MCF 10A (cell line): ENCODE results near the gene MFSD12. TPM values are rescaled to one million over a fixed set of nuclear protein-coding genes. Genes with fewer than 3 reads are reported as not detected.

Experiments
- BruUV-seq: library from RNA; stranded (reverse); fragments of 400-500 nt; replicated peaks from 2 replicates; lab custom pipeline; 2021; lab: Mats Ljungman, UMichigan
- CTCF ChIA-PET: fragments of 300-600 bp; sonication (Branson Sonifier 250); formaldehyde crosslinking; extraction: SDS; loops from one replicate; lab custom pipeline; 2021; ENCODE audit warnings: antibody characterized with exemption, inconsistent platforms; lab: Yijun Ruan, JAX
- POLR2A ChIA-PET: fragments of 300-600, 350-650 bp; sonication (Branson Sonifier 250); formaldehyde crosslinking; extraction: SDS; loops from one replicate; lab custom pipeline; 2020; ENCODE audit warnings: antibody characterized with exemption, inconsistent platforms; lab: Yijun Ruan, JAX
- DNase-seq: peaks from one replicate; pipeline ENCODE4 v3.0.0-alpha.2; 2018; ENCODE audit not compliant: unreplicated experiment
- H3K27ac Mint-ChIP-seq: one replicate; pipeline ENCODE4 v1.8.0; 2022; ENCODE audit warnings: mild to moderate bottlenecking, low read depth, mixed read lengths; ENCODE audit not compliant: unreplicated experiment
- H3K27me3 Mint-ChIP-seq: one replicate; pipeline ENCODE4 v1.8.0; 2022; ENCODE audit warnings: mixed read lengths; ENCODE audit not compliant: insufficient read depth, unreplicated experiment
- H3K36me3 Mint-ChIP-seq: one replicate; pipeline ENCODE4 v1.8.0; 2022; ENCODE audit warnings: mild to moderate bottlenecking, moderate library complexity, mixed read lengths; ENCODE audit not compliant: insufficient read depth, unreplicated experiment
- H3K4me1 Mint-ChIP-seq: one replicate; pipeline ENCODE4 v1.8.0; 2022; ENCODE audit warnings: mixed read lengths; ENCODE audit not compliant: insufficient read depth, unreplicated experiment
- H3K4me3 Mint-ChIP-seq: one replicate; pipeline ENCODE4 v1.8.0; 2022; ENCODE audit warnings: mild to moderate bottlenecking, moderate library complexity, mixed read lengths; ENCODE audit not compliant: unreplicated experiment
- H3K9me3 Mint-ChIP-seq: one replicate; pipeline ENCODE4 v1.8.0; 2022; ENCODE audit warnings: mixed read lengths; ENCODE audit not compliant: unreplicated experiment
- intact Hi-C: fragments of 100-400 bp; cut with micrococcal nuclease; formaldehyde crosslinking; loops from 2 replicates; pipeline ENCODE4 v1.14.1; 2022
- total RNA-seq: library from RNA; stranded (reverse); gene quantifications from 2 replicates; pipeline ENCODE4 v1.2.3, GENCODE V29; 2022
- TF ChIP-seq, protein P1 (sequence below): fragments of 200-600 bp; IDR thresholded peaks from one replicate; pipeline ENCODE4 v1.8.0; 2022; ENCODE audit warnings: antibody characterized with exemption, mild to moderate bottlenecking; ENCODE audit not compliant: unreplicated experiment

Gene MFSD12
- total RNA-seq, 1 experiment from 2014 or later = 79.4 TPM

DNA sequence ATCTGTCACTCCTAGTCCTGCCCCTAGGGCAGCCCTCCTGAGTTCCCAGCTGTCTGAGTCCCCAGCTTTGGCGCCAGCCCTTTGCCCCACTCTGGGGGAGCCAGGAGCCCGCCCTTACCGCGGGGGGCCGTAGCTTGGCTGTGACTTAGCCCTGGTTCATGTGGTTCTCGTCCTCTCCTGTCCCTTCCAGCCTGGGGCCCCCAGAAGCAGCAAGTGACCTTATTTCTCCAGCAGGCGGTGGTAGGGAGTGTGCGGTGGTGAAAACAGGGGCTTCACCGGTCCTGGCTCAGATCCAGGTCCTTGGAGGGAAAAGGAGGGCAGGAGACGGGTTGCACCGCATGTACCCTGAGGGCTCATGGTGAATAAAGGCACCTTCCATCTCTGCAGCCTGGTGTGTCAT lies 35.8 kb upstream of the MFSD12 start:
- Mint-ChIP-seq H3K27ac (no peak overlapping the region), H3K4me1 (no peaks in the 10 kb centered on the region), H3K36me3 (no peaks in the 10 kb centered on the region), H3K9me3 (no peaks in the 10 kb centered on the region), H3K27me3 (no peaks in the 10 kb centered on the region), H3K4me3 (no peak overlapping the region)
- no TSS peak for BruUV-seq
- intact Hi-C loops = no loop called here
- no peak for DNase-seq
- ChIA-PET CTCF (interaction anchor here (0.6 kb wide), 1 partner anchor 26 kb away, joined by 3 read pairs; no protein-coding TSS in a partner anchor), POLR2A (no interaction called here)
- TF ChIP-seq, protein P1, sequence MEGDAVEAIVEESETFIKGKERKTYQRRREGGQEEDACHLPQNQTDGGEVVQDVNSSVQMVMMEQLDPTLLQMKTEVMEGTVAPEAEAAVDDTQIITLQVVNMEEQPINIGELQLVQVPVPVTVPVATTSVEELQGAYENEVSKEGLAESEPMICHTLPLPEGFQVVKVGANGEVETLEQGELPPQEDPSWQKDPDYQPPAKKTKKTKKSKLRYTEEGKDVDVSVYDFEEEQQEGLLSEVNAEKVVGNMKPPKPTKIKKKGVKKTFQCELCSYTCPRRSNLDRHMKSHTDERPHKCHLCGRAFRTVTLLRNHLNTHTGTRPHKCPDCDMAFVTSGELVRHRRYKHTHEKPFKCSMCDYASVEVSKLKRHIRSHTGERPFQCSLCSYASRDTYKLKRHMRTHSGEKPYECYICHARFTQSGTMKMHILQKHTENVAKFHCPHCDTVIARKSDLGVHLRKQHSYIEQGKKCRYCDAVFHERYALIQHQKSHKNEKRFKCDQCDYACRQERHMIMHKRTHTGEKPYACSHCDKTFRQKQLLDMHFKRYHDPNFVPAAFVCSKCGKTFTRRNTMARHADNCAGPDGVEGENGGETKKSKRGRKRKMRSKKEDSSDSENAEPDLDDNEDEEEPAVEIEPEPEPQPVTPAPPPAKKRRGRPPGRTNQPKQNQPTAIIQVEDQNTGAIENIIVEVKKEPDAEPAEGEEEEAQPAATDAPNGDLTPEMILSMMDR = no peak

DNA sequence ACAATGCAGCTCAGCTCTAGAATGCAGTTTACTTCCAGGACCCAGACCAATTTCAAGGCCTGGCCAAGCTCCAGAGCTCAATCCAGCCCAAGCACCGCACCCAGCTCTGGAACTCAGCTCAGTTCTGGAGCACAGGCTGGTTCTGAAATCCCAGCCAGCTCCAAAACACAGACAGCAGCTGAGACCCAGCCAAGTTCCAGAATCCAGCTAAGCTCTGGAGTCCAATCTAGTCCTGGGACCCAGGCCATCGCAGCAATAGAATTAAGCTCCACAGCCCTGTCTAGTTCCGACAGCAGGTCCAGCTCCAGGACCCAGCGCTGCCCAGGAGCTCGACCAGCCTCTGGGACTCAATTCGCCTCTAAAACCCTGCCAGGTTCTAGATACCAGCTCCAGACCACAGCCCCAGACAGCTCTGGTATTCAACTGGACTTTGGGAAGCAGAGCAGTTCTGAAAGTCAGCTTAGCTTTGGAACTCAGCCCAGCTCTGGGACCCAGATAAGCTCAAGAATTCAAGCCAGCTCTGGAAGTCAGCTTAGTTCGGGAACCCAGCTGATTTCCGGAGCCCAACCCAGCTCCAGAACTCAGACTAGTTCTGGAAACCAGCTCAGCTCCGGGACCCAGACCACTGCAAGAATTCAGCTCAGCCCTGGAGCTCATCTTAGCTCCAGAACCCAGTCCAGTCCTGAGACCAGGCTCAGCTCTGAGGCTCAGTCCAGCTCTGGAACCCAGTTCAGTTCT lies 34.7 kb upstream of the MFSD12 start:
- no peak for DNase-seq
- no peaks in the 10 kb centered on the region for H3K4me1 Mint-ChIP-seq
- BruUV-seq = no TSS peak
- no peaks in the 10 kb centered on the region for H3K36me3 Mint-ChIP-seq
- TF ChIP-seq, protein P1 = no peak
- ChIA-PET CTCF (interaction anchor here (0.6 to 1.0 kb wide), 3 partner anchors 10 to 396 kb away, joined by 3 to 4 read pairs (median 3); no protein-coding TSS in a partner anchor), POLR2A (interaction anchor here (0.5 to 2.4 kb wide), 6 partner anchors 12 to 393 kb away, joined by 3 to 12 read pairs (median 3); partner anchors contain the start of genes DAPK3, EEF2 and HMG20B)
- intact Hi-C loops = no loop called here
- no peaks in the 10 kb centered on the region for H3K9me3 Mint-ChIP-seq
- H3K4me3 Mint-ChIP-seq = no peak overlapping the region
- no peaks in the 10 kb centered on the region for H3K27me3 Mint-ChIP-seq
- H3K27ac Mint-ChIP-seq = no peak overlapping the region

DNA sequence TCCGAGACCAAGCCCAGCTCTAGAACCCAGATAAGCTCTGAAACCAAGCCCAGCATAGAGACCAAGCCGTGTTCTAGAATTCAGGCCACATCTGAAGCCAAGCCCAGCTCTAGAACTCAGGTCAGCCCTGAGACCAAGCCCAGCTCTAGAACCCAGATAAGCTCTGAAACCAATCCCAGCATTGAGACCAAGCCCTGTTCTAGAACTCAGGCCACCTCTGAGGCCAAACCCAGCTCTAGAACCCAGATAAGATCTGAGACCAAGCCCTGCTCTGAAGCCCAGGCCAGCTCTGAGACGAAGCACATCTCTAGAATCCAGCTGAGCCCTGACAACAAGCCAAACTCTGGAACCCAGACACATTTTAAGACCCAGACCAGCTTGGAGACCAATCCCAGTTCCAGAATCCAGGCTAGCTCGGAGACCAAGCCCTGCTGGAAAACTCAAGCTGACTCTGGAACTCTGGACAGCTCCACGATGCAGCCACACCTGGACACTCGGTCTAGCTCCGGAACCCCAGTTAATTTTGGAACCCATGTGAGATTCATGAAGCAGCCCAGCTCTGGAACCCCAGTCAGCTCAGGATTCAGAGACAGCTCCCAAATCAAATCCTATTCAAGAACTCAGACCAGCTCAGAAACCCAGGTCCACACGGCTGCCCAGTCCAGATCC lies 33.7 kb upstream of the MFSD12 start:
- Mint-ChIP-seq H3K27ac (no peak overlapping the region), H3K27me3 (no peaks in the 10 kb centered on the region), H3K4me3 (no peak overlapping the region), H3K36me3 (no peaks in the 10 kb centered on the region), H3K4me1 (no peaks in the 10 kb centered on the region), H3K9me3 (no peaks in the 10 kb centered on the region)
- ChIA-PET CTCF (interaction anchor here (1.0 kb wide), 1 partner anchor 9 kb away, joined by 4 read pairs; no protein-coding TSS in a partner anchor), POLR2A (interaction anchor here (0.5 to 2.4 kb wide), 7 partner anchors 9 to 394 kb away, joined by 3 to 12 read pairs (median 3); partner anchors contain the start of genes EEF2 and HMG20B)
- no peak for DNase-seq
- TF ChIP-seq, protein P1 = no peak
- intact Hi-C loops = no loop called here
- no TSS peak for BruUV-seq

DNA sequence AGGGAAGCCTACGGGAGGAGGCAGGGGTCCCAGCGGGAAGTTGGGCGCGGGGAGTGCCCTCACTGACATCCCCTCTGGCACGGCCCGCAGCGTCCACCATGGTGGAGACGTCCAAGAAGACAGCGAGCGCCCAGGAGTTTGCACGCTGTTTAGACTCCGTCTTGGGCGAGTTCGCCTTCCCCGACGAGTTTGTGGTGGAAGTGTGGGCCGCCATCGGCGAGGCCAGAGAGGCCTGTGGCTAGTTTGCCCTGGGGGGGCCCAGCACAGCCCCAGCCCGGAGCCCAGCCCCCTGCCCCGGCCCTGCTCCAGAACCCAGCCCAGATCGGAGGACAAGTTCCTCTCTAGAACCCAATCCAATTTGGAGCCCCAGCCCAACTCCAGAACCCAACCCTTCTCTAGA lies 32.6 kb upstream of the MFSD12 start:
- H3K9me3 Mint-ChIP-seq = no peaks in the 10 kb centered on the region
- ChIA-PET POLR2A (no interaction called here), CTCF (interaction anchor here (0.7 kb wide), 1 partner anchor 656 kb away, joined by 4 read pairs; no protein-coding TSS in a partner anchor)
- TF ChIP-seq, protein P1 = no peak
- no peaks in the 10 kb centered on the region for H3K36me3 Mint-ChIP-seq
- H3K27ac Mint-ChIP-seq = no peak overlapping the region
- H3K4me1 Mint-ChIP-seq = no peaks in the 10 kb centered on the region
- H3K27me3 Mint-ChIP-seq = no peaks in the 10 kb centered on the region
- no peak for DNase-seq
- no peak overlapping the region for H3K4me3 Mint-ChIP-seq
- BruUV-seq = no TSS peak
- intact Hi-C loops = no loop called here
